Neural progenitor cell (in vitro differentiated cells): ENCODE data around the gene CDH13. TPM values are rescaled to one million over a fixed set of nuclear protein-coding genes. Genes with fewer than 3 reads are reported as not detected.

Experiments used
- DNase-seq: peaks from one replicate; pipeline ENCODE4 v3.0.0-alpha.2; 2016; ENCODE audit warnings: low spot score
- H2AFZ ChIP-seq: fragments of 200-600 bp; sonication (generic); replicated peaks from 2 replicates; pipeline ENCODE4 v1.6.1; 2016; ENCODE audit warnings: antibody characterized with exemption
- H3F3A ChIP-seq: fragments of 200-600 bp; sonication (generic); 2 replicates; pipeline ENCODE4 v1.6.1; 2016; ENCODE audit warnings: antibody characterized with exemption, low read depth
- H3K27ac ChIP-seq: fragments of 200-600 bp; sonication (generic); 2 replicates; pipeline ENCODE4 v1.5.1; 2016; ENCODE audit warnings: mild to moderate bottlenecking
- H3K27me3 ChIP-seq: fragments of 200-600 bp; sonication (generic); 2 replicates; pipeline ENCODE4 v1.6.1; 2016; ENCODE audit warnings: mild to moderate bottlenecking, moderate library complexity
- H3K36me3 ChIP-seq: fragments of 200-600 bp; sonication (generic); 2 replicates; pipeline ENCODE4 v1.5.1; 2016
- H3K4me1 ChIP-seq: fragments of 200-600 bp; sonication (generic); 2 replicates; pipeline ENCODE4 v1.6.1; 2016; ENCODE audit warnings: mixed run types
- H3K4me2 ChIP-seq: fragments of 200-600 bp; sonication (generic); 2 replicates; pipeline ENCODE4 v1.6.1; 2016
- H3K4me3 ChIP-seq: fragments of 200-600 bp; sonication (generic); 2 replicates; pipeline ENCODE4 v1.5.1; 2016
- H3K79me2 ChIP-seq: fragments of 200-600 bp; sonication (generic); 2 replicates; pipeline ENCODE4 v1.6.1; 2016; ENCODE audit warnings: low read depth
- H3K9ac ChIP-seq: fragments of 200-600 bp; sonication (generic); 2 replicates; pipeline ENCODE4 v1.6.1; 2016
- H3K9me3 ChIP-seq: fragments of 200-600 bp; sonication (generic); 2 replicates; pipeline ENCODE4 v1.5.1; 2016; ENCODE audit warnings: low read depth
- H4K20me1 ChIP-seq: fragments of 200-600 bp; sonication (generic); 2 replicates; pipeline ENCODE4 v1.6.1; 2016; ENCODE audit warnings: low read depth
- H3K27ac Mint-ChIP-seq: 3 replicates; pipeline ENCODE4 v1.8.0; 2021; ENCODE audit warnings: mixed read lengths
- H3K27me3 Mint-ChIP-seq: 2 replicates; pipeline ENCODE4 v1.8.0; 2022; ENCODE audit warnings: low read depth, mild to moderate bottlenecking, inconsistent platforms, moderate library complexity, mixed read lengths; ENCODE audit not compliant: insufficient read depth
- H3K36me3 Mint-ChIP-seq: 3 replicates; pipeline ENCODE4 v1.8.0; 2021; ENCODE audit warnings: mixed read lengths
- H3K4me1 Mint-ChIP-seq: 3 replicates; pipeline ENCODE4 v1.8.0; 2021; ENCODE audit warnings: mixed read lengths
- H3K4me3 Mint-ChIP-seq: 3 replicates; pipeline ENCODE4 v1.8.0; 2021; ENCODE audit warnings: mild to moderate bottlenecking, moderate library complexity, mixed read lengths
- H3K9me3 Mint-ChIP-seq: 3 replicates; pipeline ENCODE4 v1.8.0; 2020; ENCODE audit warnings: mixed read lengths
- EZH2 ChIP-seq: fragments of 200-600 bp; sonication (generic); IDR thresholded peaks from 2 replicates; pipeline ENCODE4 v1.6.1; 2017; ENCODE audit warnings: antibody characterized with exemption, mild to moderate bottlenecking, moderate library complexity
- EZH2phosphoT487 ChIP-seq: fragments of 200-600 bp; sonication (generic); IDR thresholded peaks from 2 replicates; pipeline ENCODE4 v1.6.1; 2017; ENCODE audit warnings: antibody characterized with exemption
- total RNA-seq: library from RNA; depleted of rRNA; stranded (reverse); fragments of >200 nt; gene quantifications from 2 replicates; pipeline ENCODE4 v1.2.3, GENCODE V29; 2015; ENCODE audit warnings: low replicate concordance
- TF ChIP-seq, protein P1 (sequence below): fragments of 200-600 bp; sonication (generic); IDR thresholded peaks from 2 replicates; pipeline ENCODE4 v1.5.1; 2017; ENCODE audit warnings: antibody characterized with exemption, mild to moderate bottlenecking

CDH13 gene
- total RNA-seq, 1 donor from 2014 or later = 3.0 TPM

- no peak overlapping the region for H3K27ac Mint-ChIP-seq
- Histone ChIP-seq H3K36me3 (no peaks in the 10 kb centered on the region), H3K4me2 (no peak overlapping the region), H3F3A (no peaks in the 10 kb centered on the region), H3K4me3 (no peak overlapping the region), H3K79me2 (no peaks in the 10 kb centered on the region), H3K27me3 (no peaks in the 10 kb centered on the region), H2AFZ (no peak overlapping the region), H3K27ac (no peak overlapping the region), H3K4me1 (peaks cover 2% of the 10 kb centered on the region), H3K9me3 (no peaks in the 10 kb centered on the region), H3K9ac (no peak overlapping the region), H4K20me1 (no peaks in the 10 kb centered on the region)
- H3K9me3 Mint-ChIP-seq = no peaks in the 10 kb centered on the region
- no peaks in the 10 kb centered on the region for H3K36me3 Mint-ChIP-seq
- no peaks in the 10 kb centered on the region for H3K4me1 Mint-ChIP-seq
- TF ChIP-seq EZH2 (no peak), EZH2phosphoT487 (no peak)
- TF ChIP-seq, protein P1, sequence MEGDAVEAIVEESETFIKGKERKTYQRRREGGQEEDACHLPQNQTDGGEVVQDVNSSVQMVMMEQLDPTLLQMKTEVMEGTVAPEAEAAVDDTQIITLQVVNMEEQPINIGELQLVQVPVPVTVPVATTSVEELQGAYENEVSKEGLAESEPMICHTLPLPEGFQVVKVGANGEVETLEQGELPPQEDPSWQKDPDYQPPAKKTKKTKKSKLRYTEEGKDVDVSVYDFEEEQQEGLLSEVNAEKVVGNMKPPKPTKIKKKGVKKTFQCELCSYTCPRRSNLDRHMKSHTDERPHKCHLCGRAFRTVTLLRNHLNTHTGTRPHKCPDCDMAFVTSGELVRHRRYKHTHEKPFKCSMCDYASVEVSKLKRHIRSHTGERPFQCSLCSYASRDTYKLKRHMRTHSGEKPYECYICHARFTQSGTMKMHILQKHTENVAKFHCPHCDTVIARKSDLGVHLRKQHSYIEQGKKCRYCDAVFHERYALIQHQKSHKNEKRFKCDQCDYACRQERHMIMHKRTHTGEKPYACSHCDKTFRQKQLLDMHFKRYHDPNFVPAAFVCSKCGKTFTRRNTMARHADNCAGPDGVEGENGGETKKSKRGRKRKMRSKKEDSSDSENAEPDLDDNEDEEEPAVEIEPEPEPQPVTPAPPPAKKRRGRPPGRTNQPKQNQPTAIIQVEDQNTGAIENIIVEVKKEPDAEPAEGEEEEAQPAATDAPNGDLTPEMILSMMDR = no peak
- no peak for DNase-seq
- peaks cover 3% of the 10 kb centered on the region for H3K27me3 Mint-ChIP-seq
- H3K4me3 Mint-ChIP-seq = no peak overlapping the region
These were observed 725.1 kb downstream of the CDH13 start for GRCh38 chr16:83351846-83352245.

DNA sequence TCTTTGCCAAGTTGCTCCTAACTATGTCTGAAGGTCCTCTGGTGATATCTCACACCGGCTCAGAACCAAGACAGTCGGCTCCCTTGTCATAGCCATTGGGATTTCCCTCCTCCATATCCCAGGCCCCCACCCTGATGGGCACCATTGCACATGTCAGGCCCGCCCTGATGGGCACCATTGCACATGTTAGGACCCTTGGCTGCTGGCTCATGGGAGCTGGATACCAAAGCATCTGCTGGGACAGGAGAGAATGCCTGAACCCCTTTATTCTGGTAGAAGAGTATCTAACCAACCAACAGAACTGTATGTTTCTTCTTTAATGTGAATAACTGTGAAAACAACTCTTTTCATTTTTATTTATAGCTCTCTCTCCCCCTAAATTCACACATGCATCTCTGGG is 726.5 kb downstream of the CDH13 start:
- Mint-ChIP-seq H3K27ac (no peak overlapping the region), H3K36me3 (no peaks in the 10 kb centered on the region), H3K4me1 (no peaks in the 10 kb centered on the region), H3K27me3 (peaks cover 3% of the 10 kb centered on the region), H3K9me3 (no peaks in the 10 kb centered on the region), H3K4me3 (no peak overlapping the region)
- H3K4me3 ChIP-seq = no peak overlapping the region
- H3K4me2 ChIP-seq = no peak overlapping the region
- no peaks in the 10 kb centered on the region for H3K9me3 ChIP-seq
- H3K9ac ChIP-seq = no peak overlapping the region
- no peak overlapping the region for H3K27ac ChIP-seq
- no peaks in the 10 kb centered on the region for H4K20me1 ChIP-seq
- no peaks in the 10 kb centered on the region for H3K27me3 ChIP-seq
- no peak for DNase-seq
- no peaks in the 10 kb centered on the region for H3K79me2 ChIP-seq
- H3K4me1 ChIP-seq = peaks cover 2% of the 10 kb centered on the region
- no peak overlapping the region for H2AFZ ChIP-seq
- no peaks in the 10 kb centered on the region for H3F3A ChIP-seq
- TF ChIP-seq EZH2 (no peak), EZH2phosphoT487 (no peak)
- TF ChIP-seq, protein P1 = no peak
- no peaks in the 10 kb centered on the region for H3K36me3 ChIP-seq

DNA sequence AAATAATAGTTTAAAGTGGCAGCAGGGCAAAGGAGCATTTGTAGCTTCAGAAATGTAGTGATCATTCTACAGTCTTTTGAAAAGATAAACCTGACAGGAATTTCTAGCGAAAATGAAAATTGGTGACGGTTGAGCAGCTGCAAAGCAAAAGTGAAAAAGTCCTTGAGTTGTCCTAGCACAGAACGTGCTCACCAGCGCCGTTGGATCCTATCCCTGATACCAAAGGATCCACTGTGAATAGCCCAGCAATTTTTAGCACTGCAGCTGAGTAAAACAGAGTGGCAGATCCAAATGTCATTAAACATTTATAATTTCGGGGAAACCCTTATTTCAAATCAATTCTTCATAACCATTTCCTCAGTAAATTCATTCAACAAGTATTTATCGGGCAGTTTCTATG is 727.2 kb downstream of the CDH13 start:
- no peaks in the 10 kb centered on the region for H3K36me3 Mint-ChIP-seq
- TF ChIP-seq, protein P1 = no peak
- TF ChIP-seq EZH2 (no peak), EZH2phosphoT487 (no peak)

More for the DNA sequence above, 727.2 kb downstream of the CDH13 start:
- Histone ChIP-seq H3K4me3 (no peak overlapping the region), H2AFZ (no peak overlapping the region), H3K27me3 (no peaks in the 10 kb centered on the region), H3K36me3 (no peaks in the 10 kb centered on the region), H3K9ac (no peak overlapping the region), H3K79me2 (no peaks in the 10 kb centered on the region), H3K4me1 (peaks cover 2% of the 10 kb centered on the region), H3K27ac (no peak overlapping the region), H4K20me1 (no peaks in the 10 kb centered on the region), H3K9me3 (no peaks in the 10 kb centered on the region), H3F3A (no peaks in the 10 kb centered on the region), H3K4me2 (no peak overlapping the region)
- no peak for DNase-seq
- Mint-ChIP-seq H3K27ac (no peak overlapping the region), H3K4me3 (no peak overlapping the region), H3K4me1 (no peaks in the 10 kb centered on the region), H3K9me3 (no peaks in the 10 kb centered on the region), H3K27me3 (peaks cover 3% of the 10 kb centered on the region)
